Ishikawa (cell line): ENCODE measurements around the gene TXNDC2.

ENCODE experiments used
- CEBPB ChIP-seq: IDR thresholded peaks from 2 replicates; pipeline ENCODE4 v1.6.1; 2012
- CREB1 ChIP-seq: IDR thresholded peaks from 2 replicates; pipeline ENCODE4 v1.6.1; 2012; ENCODE audit warnings: low read depth
- EGR1 ChIP-seq: IDR thresholded peaks from 2 replicates; pipeline ENCODE4 v1.6.1; 2012
- EP300 ChIP-seq: IDR thresholded peaks from 2 replicates; pipeline ENCODE4 v1.6.1; 2012; ENCODE audit warnings: borderline replicate concordance
- FOXM1 ChIP-seq: IDR thresholded peaks from 2 replicates; pipeline ENCODE4 v1.6.1; 2012; ENCODE audit warnings: low read depth, borderline replicate concordance
- MAX ChIP-seq: IDR thresholded peaks from 2 replicates; pipeline ENCODE4 v1.6.1; 2012
- RAD21 ChIP-seq: IDR thresholded peaks from 2 replicates; pipeline ENCODE4 v1.6.1; 2012; ENCODE audit warnings: low read depth
- REST ChIP-seq: IDR thresholded peaks from 2 replicates; pipeline ENCODE4 v1.6.1; 2012; ENCODE audit warnings: low read depth, mild to moderate bottlenecking
- TAF1 ChIP-seq: IDR thresholded peaks from 2 replicates; pipeline ENCODE4 v1.6.1; 2012; ENCODE audit warnings: low read depth, mild to moderate bottlenecking
- TCF12 ChIP-seq: IDR thresholded peaks from 2 replicates; pipeline ENCODE4 v1.6.1; 2012; ENCODE audit warnings: low read depth
- YY1 ChIP-seq: IDR thresholded peaks from 2 replicates; pipeline ENCODE4 v1.6.1; 2012; ENCODE audit warnings: low read depth
- ZBTB7A ChIP-seq: IDR thresholded peaks from 2 replicates; pipeline ENCODE4 v1.6.1; 2012; ENCODE audit warnings: low read depth

GRCh38 chr18:9865764-9866490, 19.8 kb upstream of the TXNDC2 start:
- TF ChIP-seq MAX (no peak), EP300 (no peak), CREB1 (no peak), TCF12 (no peak), CEBPB (no peak), RAD21 (no peak), FOXM1 (no peak), REST (no peak), YY1 (no peak), TAF1 (no peak), ZBTB7A (no peak), EGR1 (no peak)
